Karpas-422 (cell line): ENCODE measurements around the gene SLCO3A1. TPM values are rescaled to one million over a fixed set of nuclear protein-coding genes. Genes with fewer than 3 reads are reported as not detected.

Experiments
- DNase-seq: peaks from one replicate; pipeline ENCODE4 v3.0.0-alpha.2; 2015
- H2AFZ ChIP-seq: fragments of 200-600 bp; sonication (generic); 2 replicates; pipeline ENCODE4 v1.6.1; 2014; ENCODE audit warnings: antibody characterized with exemption, low read length, mixed read lengths
- H3K27ac ChIP-seq: fragments of 200-600 bp; sonication (generic); 2 replicates; pipeline ENCODE4 v1.5.1; 2014; ENCODE audit warnings: mild to moderate bottlenecking, low read length, moderate library complexity
- H3K27me3 ChIP-seq: fragments of 200-600 bp; sonication (generic); 2 replicates; pipeline ENCODE4 v1.6.1; 2014; ENCODE audit warnings: low read length, mixed read lengths
- H3K36me3 ChIP-seq: fragments of 200-600 bp; sonication (generic); 2 replicates; pipeline ENCODE4 v1.6.1; 2014; ENCODE audit warnings: low read length, mixed read lengths; ENCODE audit not compliant: insufficient read depth
- H3K4me1 ChIP-seq: fragments of 200-600 bp; sonication (generic); 2 replicates; pipeline ENCODE4 v1.6.1; 2014; ENCODE audit warnings: mild to moderate bottlenecking, low read length, mixed read lengths
- H3K4me2 ChIP-seq: fragments of 200-600 bp; sonication (generic); 2 replicates; pipeline ENCODE4 v1.6.1; 2014; ENCODE audit warnings: low read length, low read depth, mild to moderate bottlenecking; ENCODE audit not compliant: poor library complexity, severe bottlenecking
- H3K4me3 ChIP-seq: fragments of 200-600 bp; sonication (generic); 2 replicates; pipeline ENCODE4 v1.5.1; 2014; ENCODE audit warnings: mild to moderate bottlenecking, antibody characterized with exemption, low read length, mixed read lengths
- H3K79me2 ChIP-seq: fragments of 200-600 bp; sonication (generic); 2 replicates; pipeline ENCODE4 v1.6.1; 2014; ENCODE audit warnings: mild to moderate bottlenecking, low read length, mixed read lengths
- H3K9ac ChIP-seq: fragments of 200-600 bp; sonication (generic); 2 replicates; pipeline ENCODE4 v1.6.0; 2014; ENCODE audit warnings: low read length
- H3K9me2 ChIP-seq: fragments of 200-600 bp; sonication (generic), shearing (Covaris generic); replicated peaks from 2 replicates; pipeline ENCODE4 v1.6.0; 2014; ENCODE audit warnings: mild to moderate bottlenecking, low read length, moderate library complexity; ENCODE audit not compliant: insufficient read depth
- H3K9me3 ChIP-seq: fragments of 300-700, 200-600 bp; sonication (generic); 2 replicates; pipeline ENCODE4 v1.6.1; 2014; ENCODE audit warnings: low read length, mixed read lengths
- H4K20me1 ChIP-seq: fragments of 200-600 bp; sonication (generic); 2 replicates; pipeline ENCODE4 v1.6.1; 2014; ENCODE audit warnings: mild to moderate bottlenecking, antibody characterized with exemption, low read length, low read depth; ENCODE audit not compliant: insufficient read depth
- total RNA-seq: library from RNA; depleted of rRNA; stranded (reverse); fragments of >200 nt; shearing (Covaris generic); gene quantifications from 2 replicates; pipeline ENCODE4 v1.2.3, GENCODE V29; 2014; ENCODE audit warnings: low replicate concordance

Gene SLCO3A1
- total RNA-seq, 1 experiment from 2014 or later: 36.2 TPM

- Histone ChIP-seq H3K9me3 (no peaks in the 10 kb centered on the region), H3K4me2 (no peak overlapping the region), H3K36me3 (no peaks in the 10 kb centered on the region), H3K9ac (no peak overlapping the region), H4K20me1 (peaks cover 4% of the 10 kb centered on the region), H3K4me1 (no peaks in the 10 kb centered on the region), H3K9me2 (no peaks in the 10 kb centered on the region), H2AFZ (no peak overlapping the region), H3K27me3 (no peaks in the 10 kb centered on the region), H3K4me3 (no peak overlapping the region), H3K27ac (no peak overlapping the region), H3K79me2 (peaks cover 89% of the 10 kb centered on the region)
- no peak for DNase-seq
Measured at GRCh38 chr15:92043283-92043682, 189.8 kb downstream of the SLCO3A1 start.

- Histone ChIP-seq H3K27me3 (no peaks in the 10 kb centered on the region), H3K9ac (no peak overlapping the region), H3K79me2 (peaks cover 90% of the 10 kb centered on the region), H3K4me3 (no peak overlapping the region), H3K27ac (no peak overlapping the region), H3K36me3 (no peaks in the 10 kb centered on the region), H4K20me1 (peaks cover 4% of the 10 kb centered on the region), H3K4me2 (no peak overlapping the region), H3K9me3 (no peaks in the 10 kb centered on the region), H2AFZ (no peak overlapping the region), H3K9me2 (no peaks in the 10 kb centered on the region), H3K4me1 (no peaks in the 10 kb centered on the region)
- DNase-seq: no peak
Measured at GRCh38 chr15:92044203-92044909, 190.8 kb downstream of the SLCO3A1 start.

- H3K4me3 ChIP-seq: no peak overlapping the region
- no peaks in the 10 kb centered on the region for H3K9me2 ChIP-seq
- no peak for DNase-seq
- no peaks in the 10 kb centered on the region for H3K36me3 ChIP-seq
- H4K20me1 ChIP-seq: peaks cover 4% of the 10 kb centered on the region
- H3K9ac ChIP-seq: no peak overlapping the region
- H3K4me2 ChIP-seq: no peak overlapping the region
- no peaks in the 10 kb centered on the region for H3K27me3 ChIP-seq
- H3K9me3 ChIP-seq: no peaks in the 10 kb centered on the region
- peaks cover 88% of the 10 kb centered on the region for H3K79me2 ChIP-seq
- no peaks in the 10 kb centered on the region for H3K4me1 ChIP-seq
- no peak overlapping the region for H2AFZ ChIP-seq
- no peak overlapping the region for H3K27ac ChIP-seq
Measured at GRCh38 chr15:92047900-92048299, 194.4 kb downstream of the SLCO3A1 start.

- no peaks in the 10 kb centered on the region for H3K27me3 ChIP-seq
- peaks cover 4% of the 10 kb centered on the region for H4K20me1 ChIP-seq
- no peaks in the 10 kb centered on the region for H3K9me2 ChIP-seq
- peaks cover 90% of the 10 kb centered on the region for H3K79me2 ChIP-seq
- H3K27ac ChIP-seq: no peak overlapping the region
- H3K36me3 ChIP-seq: no peaks in the 10 kb centered on the region
- DNase-seq: no peak
- no peaks in the 10 kb centered on the region for H3K9me3 ChIP-seq
- H3K9ac ChIP-seq: no peak overlapping the region
- no peak overlapping the region for H3K4me2 ChIP-seq
- no peaks in the 10 kb centered on the region for H3K4me1 ChIP-seq
- H3K4me3 ChIP-seq: no peak overlapping the region
- H2AFZ ChIP-seq: no peak overlapping the region
Measured at GRCh38 chr15:92048739-92049138, 195.2 kb downstream of the SLCO3A1 start.

- Histone ChIP-seq H3K27me3 (no peaks in the 10 kb centered on the region), H4K20me1 (peaks cover 4% of the 10 kb centered on the region), H3K9ac (no peak overlapping the region), H3K4me3 (no peak overlapping the region), H3K36me3 (no peaks in the 10 kb centered on the region), H3K9me2 (no peaks in the 10 kb centered on the region), H3K4me1 (no peaks in the 10 kb centered on the region), H2AFZ (no peak overlapping the region), H3K4me2 (no peak overlapping the region), H3K9me3 (no peaks in the 10 kb centered on the region), H3K27ac (no peak overlapping the region), H3K79me2 (peaks cover 90% of the 10 kb centered on the region)
- no peak for DNase-seq
Measured at GRCh38 chr15:92049290-92049989, 195.9 kb downstream of the SLCO3A1 start.

GRCh38 chr15:92050220-92050898 is 196.9 kb downstream of the SLCO3A1 start:
- H3K79me2 ChIP-seq: peaks cover 92% of the 10 kb centered on the region
- H3K9ac ChIP-seq: no peak overlapping the region
- no peak overlapping the region for H3K27ac ChIP-seq
- H3K4me2 ChIP-seq: no peak overlapping the region
- no peaks in the 10 kb centered on the region for H3K36me3 ChIP-seq
- no peak overlapping the region for H3K4me3 ChIP-seq
- no peaks in the 10 kb centered on the region for H3K9me2 ChIP-seq
- H3K9me3 ChIP-seq: no peaks in the 10 kb centered on the region
- peaks cover 4% of the 10 kb centered on the region for H4K20me1 ChIP-seq
- H3K27me3 ChIP-seq: no peaks in the 10 kb centered on the region
- no peak for DNase-seq
- H2AFZ ChIP-seq: no peak overlapping the region
- no peaks in the 10 kb centered on the region for H3K4me1 ChIP-seq

- H3K27ac ChIP-seq: no peak overlapping the region
- no peak overlapping the region for H3K4me3 ChIP-seq
- no peaks in the 10 kb centered on the region; the same call in 1 of the 2 replicates for H4K20me1 ChIP-seq
- no peak for DNase-seq
- H3K9ac ChIP-seq: no peak overlapping the region
- H3K9me2 ChIP-seq: no peaks in the 10 kb centered on the region
- H3K36me3 ChIP-seq: no peaks in the 10 kb centered on the region
- no peaks in the 10 kb centered on the region for H3K9me3 ChIP-seq
- H3K4me2 ChIP-seq: no peak overlapping the region
- peaks cover 92% of the 10 kb centered on the region for H3K79me2 ChIP-seq
- no peaks in the 10 kb centered on the region for H3K27me3 ChIP-seq
- no peak overlapping the region for H2AFZ ChIP-seq
- no peaks in the 10 kb centered on the region for H3K4me1 ChIP-seq
Measured at GRCh38 chr15:92051716-92052115, 198.2 kb downstream of the SLCO3A1 start.

GRCh38 chr15:92053753-92054316 is 200.3 kb downstream of the SLCO3A1 start:
- H3K27me3 ChIP-seq: no peaks in the 10 kb centered on the region
- no peak overlapping the region for H3K27ac ChIP-seq
- no peaks in the 10 kb centered on the region; the same call in 1 of the 2 replicates for H4K20me1 ChIP-seq
- no peaks in the 10 kb centered on the region for H3K36me3 ChIP-seq
- H3K9me3 ChIP-seq: no peaks in the 10 kb centered on the region
- no peak overlapping the region for H2AFZ ChIP-seq
- no peaks in the 10 kb centered on the region for H3K9me2 ChIP-seq
- H3K79me2 ChIP-seq: peaks cover 99% of the 10 kb centered on the region
- DNase-seq: no peak
- no peak overlapping the region for H3K4me3 ChIP-seq
- H3K9ac ChIP-seq: no peak overlapping the region
- no peaks in the 10 kb centered on the region for H3K4me1 ChIP-seq
- no peak overlapping the region for H3K4me2 ChIP-seq
